ENCODE data around the gene LYZL2.
A peak's percentile ranks its signal among the peaks of the same experiment; 100 is the strongest.
"Not testable (repeated sequence)": the region's sequence is repeated elsewhere in the genome, so short reads cannot be mapped to it uniquely, and the experiment has no call there.

Gene LYZL2

DNA sequence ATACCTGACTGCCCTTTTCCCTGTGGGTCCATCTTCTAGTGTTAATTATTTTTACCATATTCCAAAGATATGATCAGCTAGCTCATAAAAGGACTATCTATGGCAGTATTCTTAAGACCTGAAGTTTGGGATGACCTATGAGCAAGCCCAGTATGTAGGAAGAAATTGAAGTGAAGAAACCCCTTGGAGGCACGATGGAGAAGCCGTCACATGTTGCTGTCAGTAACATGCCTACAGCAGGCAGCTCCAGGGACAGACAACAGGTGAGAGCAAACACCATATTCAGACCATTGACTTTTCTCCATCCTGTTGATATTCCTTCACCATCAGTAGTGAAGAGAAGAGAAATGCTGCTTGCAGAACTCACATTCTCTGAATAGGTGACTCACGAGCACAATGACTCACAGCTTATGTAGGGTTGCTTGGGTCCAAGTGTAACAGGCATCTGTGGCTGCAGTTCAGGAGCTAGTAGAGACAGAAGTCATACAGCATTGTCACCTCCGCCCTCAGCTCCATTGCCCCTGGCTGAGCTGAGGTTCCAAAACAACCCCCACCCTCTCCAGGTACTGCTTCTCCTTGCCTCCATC, 8.4 kb upstream of the LYZL2 start:
- DNase-seq, result peak; percentile 57 to 79

- no peak for DNase-seq
Measured at GRCh38 chr10:30631188-30631587, 1.6 kb upstream of the LYZL2 start.

DNA sequence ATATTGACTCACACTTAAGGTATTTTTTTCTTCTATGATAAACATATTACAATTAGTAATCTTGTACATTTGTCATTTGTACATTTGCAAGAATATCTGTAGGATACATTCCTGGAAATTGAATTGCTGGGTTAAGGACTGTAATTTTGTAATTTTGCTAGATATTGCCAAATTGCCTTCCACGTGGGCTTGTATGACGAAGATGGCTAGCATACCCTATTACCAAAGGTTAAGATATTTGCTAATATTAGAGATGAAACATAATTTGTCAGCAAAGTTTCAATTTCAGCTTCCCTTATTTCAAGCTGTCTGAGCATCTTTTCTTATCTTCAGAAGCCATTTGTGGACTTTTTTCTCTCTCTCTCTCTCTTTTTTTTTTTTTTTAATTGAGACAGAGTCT, 1.0 kb upstream of the LYZL2 start:
- DNase-seq, result peak; percentile 91 to 99

- not testable (repeated sequence) for DNase-seq
Measured at GRCh38 chr10:30628576-30628975, 977 bp downstream of the LYZL2 start.

DNA sequence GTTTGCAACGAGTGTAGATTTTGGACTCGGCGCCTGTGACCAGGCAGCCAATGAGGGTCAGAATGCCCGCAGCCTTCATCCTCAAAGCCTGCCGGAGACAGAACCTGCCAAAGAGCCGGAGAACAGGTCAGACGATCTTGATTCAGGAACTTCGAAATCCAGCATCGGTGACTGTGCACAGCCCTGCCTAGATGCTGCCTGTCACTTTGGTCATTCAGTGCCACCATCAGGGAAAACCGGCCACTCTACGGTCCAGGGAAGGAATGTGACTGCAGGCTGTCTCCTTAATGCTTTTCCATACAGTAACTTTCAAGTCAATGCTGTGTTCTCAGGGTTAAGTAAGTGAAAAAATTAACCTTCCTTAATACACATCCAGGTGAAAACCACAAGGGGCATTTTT, 2.7 kb downstream of the LYZL2 start:
- DNase-seq, result not testable (repeated sequence)

DNA sequence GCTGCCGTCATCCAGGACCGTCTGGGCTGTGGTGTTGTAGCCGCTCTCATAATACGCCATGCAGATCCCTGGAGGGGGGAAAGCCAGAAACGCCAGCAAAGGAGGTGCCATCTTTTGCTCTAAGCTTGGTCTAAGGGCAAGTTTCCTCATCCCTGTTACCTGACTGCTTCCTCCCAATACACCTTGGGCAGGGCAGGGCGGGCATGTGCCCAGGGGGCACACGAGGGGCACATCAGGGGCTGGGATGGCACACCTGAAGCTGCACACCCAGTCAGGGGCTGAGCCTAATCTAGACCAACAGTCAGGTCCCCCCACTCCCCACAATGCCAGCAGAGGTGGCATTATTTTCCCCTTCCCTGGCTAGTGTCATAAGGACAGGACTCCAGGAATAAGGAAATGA, 3.4 kb downstream of the LYZL2 start:
- DNase-seq, result not testable (repeated sequence)

GRCh38 chr10:30625080-30625479, 4.5 kb downstream of the LYZL2 start:
- DNase-seq, result no peak

DNA sequence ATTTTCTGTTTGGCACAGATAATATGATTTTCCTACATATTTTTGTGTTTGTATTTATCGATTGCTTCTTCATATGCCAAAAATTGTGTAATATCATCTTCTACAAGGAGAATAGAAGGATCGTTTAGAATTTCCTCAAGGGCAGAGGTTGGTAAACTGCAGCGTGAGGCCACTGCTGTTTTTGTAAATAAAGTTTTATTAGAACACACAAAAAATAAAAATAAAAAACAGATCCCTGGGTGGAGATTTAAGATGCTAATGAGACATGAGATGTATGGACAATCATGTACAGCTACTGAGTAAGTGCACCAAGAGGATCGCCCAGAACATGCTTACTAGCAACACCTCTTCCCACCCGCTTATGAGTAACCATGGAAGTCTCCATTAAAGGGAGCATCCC, 9.6 kb downstream of the LYZL2 start:
- DNase-seq, result no peak

DNA sequence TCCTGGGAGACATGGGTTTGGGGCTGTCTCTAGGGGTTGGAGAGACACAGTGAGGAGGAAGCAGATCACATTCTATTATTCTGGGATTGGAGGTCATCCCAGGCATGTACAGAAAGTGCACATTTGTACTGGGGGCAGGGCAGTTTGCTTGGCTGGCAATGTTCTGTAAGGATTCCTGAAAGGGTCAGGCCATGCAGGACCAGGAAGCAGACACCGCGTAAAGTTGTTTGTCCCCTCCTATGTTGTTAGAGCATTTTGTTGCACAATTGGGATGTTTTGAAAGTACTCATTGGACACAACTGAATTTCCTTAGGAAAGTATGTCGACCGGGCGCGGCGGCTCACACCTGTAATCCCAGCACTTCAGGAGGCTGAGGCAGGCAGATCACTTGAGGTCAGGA, 12.5 kb downstream of the LYZL2 start:
- no peak for DNase-seq

DNA sequence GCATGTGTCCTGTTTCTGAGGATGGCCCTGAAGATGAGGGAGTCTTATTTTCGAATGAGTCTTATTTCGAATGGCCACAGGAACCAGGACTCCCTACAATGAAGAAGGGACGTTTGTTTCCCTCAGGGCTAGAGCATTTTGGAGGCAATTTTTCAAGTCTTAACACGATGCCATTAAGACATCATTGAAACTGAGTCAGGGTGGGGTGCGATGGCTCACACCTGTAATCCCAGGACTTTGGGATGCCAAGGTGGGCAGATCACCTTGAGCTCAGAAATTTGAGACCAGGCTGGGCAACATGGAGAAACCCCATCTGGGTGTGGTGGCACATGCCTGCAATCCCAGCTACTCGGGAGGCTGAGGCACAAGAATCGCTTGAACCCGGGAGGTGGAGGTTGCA, 18.5 kb downstream of the LYZL2 start:
- DNase-seq, result not testable (repeated sequence)

DNA sequence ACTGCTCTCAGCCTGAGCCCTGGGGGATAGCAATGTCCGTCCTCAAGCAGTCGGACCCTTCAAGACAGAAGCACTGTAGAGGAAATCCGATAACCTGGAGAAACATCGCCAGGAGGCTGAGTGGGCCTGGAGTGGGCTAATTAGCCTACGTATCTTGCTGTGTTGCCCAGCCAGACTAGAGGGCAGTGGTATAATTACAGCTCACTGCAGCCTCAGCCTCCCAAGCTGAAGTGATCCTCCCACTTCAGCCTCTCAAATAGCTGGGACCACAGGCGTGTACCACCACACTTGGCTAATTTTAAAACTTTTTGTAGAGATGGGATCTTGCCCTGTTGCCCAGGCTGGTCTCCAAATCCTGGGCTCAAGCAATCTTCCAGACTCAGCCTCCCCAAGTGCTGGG, 21.7 kb downstream of the LYZL2 start:
- no peak for DNase-seq

GRCh38 chr10:30606313-30606712, 23.2 kb downstream of the LYZL2 start:
- no peak for DNase-seq

DNA sequence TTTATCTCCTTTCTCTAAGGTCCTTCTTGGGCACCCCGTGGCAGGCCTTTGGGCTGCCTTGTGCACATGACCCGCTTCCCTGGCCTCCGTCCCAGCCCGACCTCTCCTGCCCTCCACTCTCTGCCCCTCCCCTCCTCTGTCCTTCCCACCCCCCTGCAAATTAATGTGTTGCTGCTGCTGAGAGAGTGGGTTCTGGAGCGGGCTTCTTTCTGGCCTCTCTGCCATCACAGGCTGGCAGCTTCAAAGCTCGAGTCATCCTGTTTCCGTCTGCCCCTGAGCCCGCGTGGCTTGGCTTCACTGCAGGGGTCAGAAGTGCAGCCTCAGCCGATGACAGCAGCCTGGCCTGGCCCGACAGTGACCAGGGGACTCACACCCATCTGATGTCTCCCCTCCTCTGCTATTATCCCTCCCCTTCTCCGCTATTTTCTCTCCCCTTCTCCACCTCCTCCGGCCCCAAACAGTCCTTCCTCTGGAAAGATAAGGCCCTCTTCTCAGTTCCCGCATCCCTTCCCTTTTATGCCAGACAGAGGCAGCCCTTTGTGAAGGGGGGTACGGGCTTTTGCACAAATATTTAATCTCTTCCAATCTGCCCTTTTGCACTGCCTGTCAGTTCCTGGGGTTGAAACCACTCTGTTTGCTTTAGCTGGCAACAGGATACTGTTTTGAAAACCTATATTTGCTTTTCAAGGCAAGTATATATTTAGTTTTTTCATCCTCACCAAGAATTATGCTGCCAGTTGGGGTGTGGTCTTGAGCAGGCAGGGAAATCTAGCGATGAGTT, 24.0 kb downstream of the LYZL2 start:
- not testable (repeated sequence) for DNase-seq

- no peak for DNase-seq
Measured at GRCh38 chr10:30603589-30603988, 26.0 kb downstream of the LYZL2 start.

GRCh38 chr10:30602747-30603146, 26.8 kb downstream of the LYZL2 start:
- no peak for DNase-seq

DNA sequence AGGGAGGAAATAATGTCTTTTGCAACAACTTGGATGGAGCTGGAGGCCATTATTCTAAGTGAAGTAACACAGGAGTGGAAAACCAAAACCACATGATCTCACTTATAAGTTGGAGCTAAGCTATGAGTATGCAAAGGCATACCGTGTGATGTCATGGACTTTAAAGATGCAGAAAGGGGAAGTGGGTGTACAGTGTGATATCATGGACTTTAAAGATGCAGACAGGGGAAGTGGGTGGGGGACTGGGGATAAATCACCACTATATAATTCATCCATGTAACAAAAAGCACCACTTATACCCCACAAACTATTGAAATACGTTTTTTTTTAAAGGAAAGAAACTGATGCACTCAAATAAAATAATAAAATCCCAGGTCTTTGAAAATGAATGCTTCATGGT, 29.5 kb downstream of the LYZL2 start:
- peak; percentile 74 to 84 for DNase-seq

DNA sequence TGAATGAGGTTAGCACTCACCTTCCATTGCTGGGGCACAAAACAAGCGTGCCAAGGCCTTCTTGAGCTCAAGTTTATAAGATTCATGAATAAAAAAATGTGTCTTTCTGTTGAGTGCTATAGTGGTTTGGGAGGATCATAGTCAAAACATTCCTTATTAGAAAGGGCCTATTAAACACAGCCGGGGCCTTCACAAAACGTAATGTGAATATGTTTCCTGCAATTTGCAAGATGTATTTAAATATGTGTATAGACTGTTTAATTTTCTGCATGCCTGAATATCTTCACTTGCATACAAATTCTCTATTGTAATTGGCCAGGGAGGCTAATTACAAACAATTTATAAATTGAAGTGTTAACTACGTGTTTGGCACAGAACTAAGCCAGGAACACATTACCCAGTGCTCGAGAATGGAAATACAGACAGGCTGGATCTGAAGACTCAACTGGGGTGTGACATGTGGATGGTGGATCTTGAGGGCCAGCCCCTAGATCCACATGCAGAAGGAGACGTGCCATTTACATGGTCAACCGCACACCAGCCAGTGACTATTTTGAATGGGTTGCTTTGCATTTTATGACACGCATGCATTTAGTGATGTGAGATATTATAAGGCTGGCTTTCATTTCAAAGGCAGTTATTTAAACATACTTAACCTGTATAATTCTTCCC, 31.3 kb downstream of the LYZL2 start:
- DNase-seq, result no peak

- DNase-seq, result not testable (repeated sequence)
Measured at GRCh38 chr10:30597433-30597824, 32.1 kb downstream of the LYZL2 start.

DNA sequence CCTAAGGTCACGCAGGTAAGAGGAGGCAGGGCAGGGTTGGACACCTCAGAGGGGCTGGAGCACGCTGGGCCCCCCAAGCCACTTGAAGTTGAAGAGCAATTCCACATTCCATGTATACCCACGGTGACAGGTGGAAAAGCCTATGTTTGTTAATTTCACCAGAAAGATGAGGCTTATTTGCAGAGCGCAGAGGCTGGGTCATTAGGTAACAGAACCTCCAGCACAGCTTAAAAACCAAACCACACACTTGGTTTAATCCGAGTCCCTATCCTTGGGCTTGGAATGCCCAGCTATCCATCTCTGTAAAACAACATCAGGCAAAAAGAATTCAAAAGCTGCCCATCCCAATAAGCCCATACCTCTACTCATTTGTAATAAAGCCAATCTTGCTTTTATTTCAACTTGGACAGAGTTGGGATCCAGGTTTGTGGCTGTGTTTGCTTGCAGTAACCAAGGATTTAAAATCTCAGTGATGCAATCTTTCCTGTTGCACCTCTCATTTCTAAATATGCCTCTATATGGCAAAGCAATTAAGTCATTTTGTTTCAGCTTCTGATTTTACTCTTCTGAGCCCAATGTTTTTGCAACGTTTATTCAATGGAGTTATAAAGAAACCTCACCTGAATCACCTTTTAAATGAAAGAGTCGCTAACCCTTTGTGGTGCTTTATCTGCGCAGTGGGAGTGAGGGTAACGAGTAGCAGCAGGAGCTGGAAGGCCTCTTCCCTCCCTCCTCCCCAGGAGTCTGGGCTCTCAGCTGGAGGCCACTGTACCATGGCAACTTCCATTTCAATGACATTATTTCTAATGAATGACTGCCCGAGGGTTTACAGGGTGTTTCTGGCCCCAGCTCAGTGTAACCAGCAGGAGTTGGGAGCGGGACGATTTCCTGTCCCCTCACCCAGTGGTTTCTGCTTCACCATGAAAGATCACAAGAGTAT, 32.8 kb downstream of the LYZL2 start:
- DNase-seq, result not testable (repeated sequence)

DNA sequence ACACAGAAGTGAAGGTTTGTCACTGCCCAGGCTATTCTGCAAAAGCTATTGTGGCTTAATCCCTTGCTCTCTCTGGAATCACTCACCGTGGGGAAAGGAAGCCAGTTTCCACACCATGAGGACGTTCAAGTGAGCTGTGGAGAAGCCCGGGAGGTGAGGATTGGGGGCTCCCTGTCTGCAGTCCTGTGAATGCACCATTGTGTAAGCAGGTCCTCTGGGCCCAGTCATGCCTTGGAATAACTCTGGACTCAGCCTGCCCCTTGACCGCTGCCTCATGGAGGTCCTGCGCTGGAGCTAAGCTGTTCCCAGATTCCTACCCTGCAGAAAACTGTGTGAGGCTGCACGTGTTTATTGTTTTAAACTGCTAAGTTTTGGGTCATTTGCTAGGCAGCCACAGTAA, 33.5 kb downstream of the LYZL2 start:
- DNase-seq, result no peak

DNA sequence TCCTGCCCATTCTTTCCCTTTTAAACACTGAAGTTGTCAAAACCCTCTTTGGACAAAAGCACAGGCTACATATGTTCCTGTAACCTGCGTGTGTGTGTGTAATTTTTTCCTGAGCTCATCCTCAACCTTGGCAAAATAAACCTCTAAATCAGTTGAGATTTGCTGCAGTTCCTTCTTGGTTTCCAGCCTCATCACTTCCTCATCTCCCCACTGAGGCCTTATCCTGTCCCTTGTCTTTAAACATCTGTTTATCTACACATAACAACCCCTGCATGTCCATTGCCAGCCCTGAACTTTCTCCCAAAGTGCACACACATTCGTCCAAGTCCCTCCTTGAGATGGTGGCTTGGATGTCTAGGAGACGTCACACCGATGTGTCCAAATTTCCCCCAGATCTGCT, 35.5 kb downstream of the LYZL2 start:
- DNase-seq, result no peak

GRCh38 chr10:30592770-30593169, 36.8 kb downstream of the LYZL2 start:
- DNase-seq, result not testable (repeated sequence)

DNA sequence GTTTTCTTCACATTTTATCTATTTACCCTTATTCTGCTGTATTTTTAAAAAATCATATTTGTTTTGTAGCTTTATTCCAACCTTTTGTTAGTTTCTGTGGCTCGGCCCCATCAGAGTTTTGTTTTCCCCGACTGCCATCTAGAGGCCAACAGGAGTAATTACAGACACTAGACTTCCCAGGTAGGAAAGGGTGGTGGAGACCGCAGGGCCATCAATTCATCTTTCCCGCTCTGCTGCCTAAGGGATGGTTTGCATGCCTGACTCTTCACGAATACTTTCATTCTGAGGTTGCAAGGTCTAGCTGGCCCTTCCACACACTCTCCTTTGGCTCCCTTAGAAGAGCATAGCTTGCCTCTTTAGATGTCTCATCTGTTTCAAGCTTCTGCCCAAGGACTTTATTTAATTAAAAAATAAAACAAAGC, 38.3 kb downstream of the LYZL2 start:
- DNase-seq, result peak; percentile 53 to 62
